H9 (cell line): ENCODE results near the gene L3MBTL4. TPM values are rescaled to one million over a fixed set of nuclear protein-coding genes. Genes with fewer than 3 reads are reported as not detected.

Source experiments
- DNase-seq: peaks from one replicate; pipeline ENCODE4 v3.0.0-alpha.2; 2017
- H2AFZ ChIP-seq: one replicate; pipeline ENCODE4 v1.6.1; 2013; ENCODE audit warnings: mild to moderate bottlenecking, low read length, control low read depth, moderate library complexity
- H2AK5ac ChIP-seq: 2 replicates; pipeline ENCODE4 v1.6.1; 2013; ENCODE audit warnings: low read length, control low read depth, mixed read lengths; ENCODE audit not compliant: insufficient read length
- H2BK120ac ChIP-seq: one replicate; pipeline ENCODE4 v1.6.1; 2013; ENCODE audit warnings: low read depth, mild to moderate bottlenecking, low read length, control low read depth, inconsistent platforms; ENCODE audit not compliant: poor library complexity, severe bottlenecking
- H2BK12ac ChIP-seq: 2 replicates; pipeline ENCODE4 v1.6.1; 2013; ENCODE audit warnings: low read length, control low read depth, mixed read lengths, low read depth; ENCODE audit not compliant: insufficient read length
- H2BK15ac ChIP-seq: 2 replicates; pipeline ENCODE4 v1.6.1; 2013; ENCODE audit warnings: low read depth, low read length, control low read depth
- H2BK20ac ChIP-seq: one replicate; pipeline ENCODE4 v1.6.1; 2013; ENCODE audit warnings: low read depth, mild to moderate bottlenecking, low read length, control low read depth, inconsistent platforms; ENCODE audit not compliant: poor library complexity, severe bottlenecking
- H2BK5ac ChIP-seq: 2 replicates; pipeline ENCODE4 v1.6.1; 2013; ENCODE audit warnings: low read length, control low read depth, mixed read lengths; ENCODE audit not compliant: insufficient read length
- H3K14ac ChIP-seq: 2 replicates; pipeline ENCODE4 v1.6.1; 2013; ENCODE audit warnings: low read length, control low read depth; ENCODE audit not compliant: insufficient read depth
- H3K18ac ChIP-seq: 2 replicates; pipeline ENCODE4 v1.6.1; 2013; ENCODE audit warnings: low read depth, mild to moderate bottlenecking, mixed read lengths, low read length, control low read depth; ENCODE audit not compliant: insufficient read length
- H3K23ac ChIP-seq: 2 replicates; pipeline ENCODE4 v1.6.1; 2013; ENCODE audit warnings: low read length, control low read depth, mixed read lengths, low read depth; ENCODE audit not compliant: insufficient read length
- H3K23me2 ChIP-seq: 2 replicates; pipeline ENCODE4 v1.6.1; 2013; ENCODE audit warnings: low read depth, mild to moderate bottlenecking, mixed read lengths, low read length, control low read depth; ENCODE audit not compliant: insufficient read length, poor library complexity, severe bottlenecking
- H3K27ac ChIP-seq: 2 replicates; pipeline ENCODE4 v1.5.1; 2013; ENCODE audit warnings: low read length, control low read depth, mixed read lengths, low read depth; ENCODE audit not compliant: insufficient read length
- H3K27me3 ChIP-seq: 2 replicates; pipeline ENCODE4 v1.6.1; 2013; ENCODE audit warnings: low read length, control low read depth, inconsistent platforms; ENCODE audit not compliant: insufficient read depth
- H3K4ac ChIP-seq: 2 replicates; pipeline ENCODE4 v1.6.1; 2013; ENCODE audit warnings: low read depth, mild to moderate bottlenecking, control low read depth, inconsistent platforms, low read length, moderate library complexity
- H3K4me1 ChIP-seq: 2 replicates; pipeline ENCODE4 v1.6.1; 2013; ENCODE audit warnings: low read length, control low read depth, inconsistent platforms; ENCODE audit not compliant: insufficient read depth
- H3K4me2 ChIP-seq: 2 replicates; pipeline ENCODE4 v1.6.1; 2013; ENCODE audit warnings: low read length, control low read depth, mixed read lengths; ENCODE audit not compliant: insufficient read length, insufficient read depth
- H3K56ac ChIP-seq: 2 replicates; pipeline ENCODE4 v1.6.1; 2013; ENCODE audit warnings: low read depth, mild to moderate bottlenecking, mixed read lengths, low read length, control low read depth; ENCODE audit not compliant: insufficient read length
- H3K79me1 ChIP-seq: 2 replicates; pipeline ENCODE4 v1.6.1; 2013; ENCODE audit warnings: low read depth, mild to moderate bottlenecking, moderate library complexity, low read length, control low read depth, inconsistent platforms; ENCODE audit not compliant: insufficient read depth, poor library complexity, severe bottlenecking
- H3K79me2 ChIP-seq: 2 replicates; pipeline ENCODE4 v1.6.1; 2013; ENCODE audit warnings: low read length, control low read depth, inconsistent platforms; ENCODE audit not compliant: insufficient read depth
- H3K9ac ChIP-seq: 2 replicates; pipeline ENCODE4 v1.6.1; 2013; ENCODE audit warnings: low read length, control low read depth, mixed read lengths; ENCODE audit not compliant: insufficient read length; ENCODE audit errors: extremely low read depth
- H3K9me3 ChIP-seq: one replicate; pipeline ENCODE4 v1.6.1; 2013; ENCODE audit warnings: low read depth, low read length, inconsistent platforms; ENCODE audit not compliant: control insufficient read depth
- H3T11ph ChIP-seq: one replicate; pipeline ENCODE4 v1.6.1; 2013; ENCODE audit warnings: mild to moderate bottlenecking, low read length, control low read depth, inconsistent platforms
- H4K20me1 ChIP-seq: one replicate; pipeline ENCODE4 v1.6.1; 2013; ENCODE audit not compliant: control insufficient read depth, insufficient read length, insufficient read depth
- H4K5ac ChIP-seq: 2 replicates; pipeline ENCODE4 v1.6.1; 2013; ENCODE audit warnings: low read depth, mild to moderate bottlenecking, mixed read lengths, low read length, control low read depth; ENCODE audit not compliant: insufficient read length
- H4K8ac ChIP-seq: replicated peaks from 2 replicates; pipeline ENCODE4 v1.6.1; 2013; ENCODE audit warnings: low read length, control low read depth, mixed read lengths, low read depth; ENCODE audit not compliant: insufficient read length
- H4K91ac ChIP-seq: 2 replicates; pipeline ENCODE4 v1.6.1; 2013; ENCODE audit warnings: low read depth, mild to moderate bottlenecking, moderate library complexity, mixed read lengths, low read length, control low read depth; ENCODE audit not compliant: insufficient read length
- H3K27ac Mint-ChIP-seq, 3 experiments: 2 replicates in 2 of 3; 3 replicates in 1 of 3; pipeline ENCODE4 v1.8.0; 2020 to 2021; ENCODE audit warnings: mixed read lengths in 3 of 3, mild to moderate bottlenecking in 1 of 3, moderate library complexity in 1 of 3
- H3K27me3 Mint-ChIP-seq: 2 replicates; pipeline ENCODE4 v1.8.0; 2021; ENCODE audit warnings: low read depth, mild to moderate bottlenecking, moderate library complexity, mixed read lengths
- H3K36me3 Mint-ChIP-seq, 3 experiments: 2 replicates in 2 of 3; 3 replicates in 1 of 3; pipeline ENCODE4 v1.8.0; 2020 to 2021; ENCODE audit warnings: low read depth in 3 of 3, mixed read lengths in 3 of 3; ENCODE audit not compliant: insufficient read depth in 1 of 3
- H3K4me1 Mint-ChIP-seq, 2 experiments: 2 replicates each; pipeline ENCODE4 v1.8.0; 2020; ENCODE audit warnings: mixed read lengths in 2 of 2
- H3K4me3 Mint-ChIP-seq, 2 experiments: 2 replicates in 1 of 2; 3 replicates in 1 of 2; pipeline ENCODE4 v1.8.0; 2020 to 2021; ENCODE audit warnings: mild to moderate bottlenecking in 2 of 2, mixed read lengths in 2 of 2, moderate library complexity in 1 of 2
- H3K9me3 Mint-ChIP-seq, 2 experiments: 2 replicates in 1 of 2; 3 replicates in 1 of 2; pipeline ENCODE4 v1.8.0; 2020; ENCODE audit warnings: mild to moderate bottlenecking in 2 of 2, mixed read lengths in 2 of 2, moderate library complexity in 1 of 2
- CTCF ChIP-seq: fragments of 200-600 bp; sonication (generic); conservative IDR thresholded peaks from 3 replicates; pipeline ENCODE4 v1.8.0; 2021; ENCODE audit warnings: antibody characterized with exemption, mild to moderate bottlenecking
- WGBS: extraction: QIAGEN DNeasy Blood & Tissue Kit; methylation state at CpG from one replicate; pipeline ENCODE4 v1.1.7; 2013; ENCODE audit warnings: missing lambda C conversion rate, low lambda C conversion rate, mixed read lengths; ENCODE audit not compliant: insufficient read length; ENCODE audit errors: extremely low coverage; 5-methylcytosine and 5-hydroxymethylcytosine counted together
- total RNA-seq: library from RNA; stranded (reverse); gene quantifications from 2 replicates; pipeline ENCODE4 v1.2.1, GENCODE V29; 2021

Gene L3MBTL4
- total RNA-seq, 1 experiment from 2014 or later, result 1.9 TPM

GRCh38 chr18:6340121-6340520, 74.6 kb downstream of the L3MBTL4 start:
- peaks cover 0 to 30% (median 6%) of the 10 kb centered on the region in 3 experiments; a peak in 5 of 7 replicates for H3K36me3 Mint-ChIP-seq
- H3K23ac ChIP-seq, result no peak overlapping the region
- no peaks in the 10 kb centered on the region for H3K4me1 ChIP-seq
- TF ChIP-seq CTCF, result no peak
- H3K4me2 ChIP-seq, result no peak overlapping the region
- no peak overlapping the region for H2BK20ac ChIP-seq
- no CpG with 5 or more reads among the region's 1 CpG for WGBS
- H3K27me3 ChIP-seq, result no peaks in the 10 kb centered on the region
- no peak overlapping the region for H3K27ac ChIP-seq
- no peak for DNase-seq
- no peak overlapping the region for H4K5ac ChIP-seq
- H3K18ac ChIP-seq, result no peak overlapping the region
- H3K4me3 Mint-ChIP-seq, result no peak overlapping the region
- H3K9ac ChIP-seq, result no peak overlapping the region
- H2BK15ac ChIP-seq, result no peak overlapping the region
- H2BK12ac ChIP-seq, result no peak overlapping the region
- H4K20me1 ChIP-seq, result no peaks in the 10 kb centered on the region
- no peaks in the 10 kb centered on the region for H3K79me2 ChIP-seq
- H4K91ac ChIP-seq, result no peak overlapping the region
- no peak overlapping the region for H2BK5ac ChIP-seq
- no peak overlapping the region for H3K14ac ChIP-seq
- peaks cover 20 to 24% of the 10 kb centered on the region in 2 experiments for H3K9me3 Mint-ChIP-seq
- H3K79me1 ChIP-seq, result no peaks in the 10 kb centered on the region
- no peaks in the 10 kb centered on the region for H3K9me3 ChIP-seq
- H4K8ac ChIP-seq, result no peak overlapping the region
- H2BK120ac ChIP-seq, result no peak overlapping the region
- peaks cover 0 to 15% of the 10 kb centered on the region in 2 experiments; a peak in 2 of 4 replicates for H3K4me1 Mint-ChIP-seq
- H3K27me3 Mint-ChIP-seq, result peaks cover 2% of the 10 kb centered on the region
- H2AFZ ChIP-seq, result no peak overlapping the region
- H3K4ac ChIP-seq, result no peak overlapping the region
- H3K23me2 ChIP-seq, result no peaks in the 10 kb centered on the region
- H3T11ph ChIP-seq, result no peak overlapping the region
- H2AK5ac ChIP-seq, result no peak overlapping the region
- H3K56ac ChIP-seq, result no peak overlapping the region
- H3K27ac Mint-ChIP-seq, result no peak overlapping the region
